SHP77 treated with DMSO at 0.1 percent for 48 hours (cell line): ENCODE measurements around the gene RALGPS1.

ENCODE experiments used
- DNase-seq: peaks from one replicate; lab custom pipeline; 2025; lab: John Stamatoyannopoulos, UW

The RALGPS1 gene

DNA sequence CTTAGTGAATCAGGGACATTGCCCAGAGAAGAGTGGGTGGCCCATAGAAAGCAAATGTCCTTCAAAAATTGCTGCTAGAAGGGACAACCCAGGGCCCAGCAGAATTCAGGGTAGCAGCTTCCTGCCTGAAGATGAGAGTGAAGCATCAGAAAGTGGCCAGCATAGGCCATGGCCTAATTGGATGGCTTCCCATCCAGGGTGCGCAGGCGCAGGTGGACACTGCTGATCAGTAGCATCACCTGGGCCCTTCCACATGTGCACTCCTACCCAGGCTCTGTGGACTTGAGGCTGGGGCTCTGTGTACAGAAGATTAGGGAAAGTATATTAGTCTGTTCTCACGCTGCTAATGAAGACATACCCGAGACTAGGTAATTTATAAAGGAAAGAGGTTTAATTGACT is 291.4 kb downstream of the RALGPS1 start:
- DNase-seq, result no peak

DNA sequence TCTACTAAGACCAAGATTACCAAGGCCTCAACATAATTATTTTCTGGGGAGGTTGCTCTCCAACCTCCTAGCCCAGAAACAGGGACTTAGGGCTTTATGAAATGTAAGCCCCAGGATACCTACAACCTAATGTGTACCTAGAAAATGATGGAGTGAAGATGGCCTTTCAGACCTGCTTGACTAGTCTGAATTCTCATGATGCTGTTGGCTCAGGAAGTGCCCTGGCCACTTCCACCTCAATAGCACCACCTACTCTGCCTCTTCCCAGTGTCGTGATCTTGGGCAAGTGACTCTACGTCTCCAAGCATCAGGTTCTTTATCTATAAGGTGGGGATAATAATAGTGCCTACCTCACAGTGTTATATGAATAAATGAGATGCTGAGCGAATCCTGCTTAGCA is 292.1 kb downstream of the RALGPS1 start:
- no peak for DNase-seq

DNA sequence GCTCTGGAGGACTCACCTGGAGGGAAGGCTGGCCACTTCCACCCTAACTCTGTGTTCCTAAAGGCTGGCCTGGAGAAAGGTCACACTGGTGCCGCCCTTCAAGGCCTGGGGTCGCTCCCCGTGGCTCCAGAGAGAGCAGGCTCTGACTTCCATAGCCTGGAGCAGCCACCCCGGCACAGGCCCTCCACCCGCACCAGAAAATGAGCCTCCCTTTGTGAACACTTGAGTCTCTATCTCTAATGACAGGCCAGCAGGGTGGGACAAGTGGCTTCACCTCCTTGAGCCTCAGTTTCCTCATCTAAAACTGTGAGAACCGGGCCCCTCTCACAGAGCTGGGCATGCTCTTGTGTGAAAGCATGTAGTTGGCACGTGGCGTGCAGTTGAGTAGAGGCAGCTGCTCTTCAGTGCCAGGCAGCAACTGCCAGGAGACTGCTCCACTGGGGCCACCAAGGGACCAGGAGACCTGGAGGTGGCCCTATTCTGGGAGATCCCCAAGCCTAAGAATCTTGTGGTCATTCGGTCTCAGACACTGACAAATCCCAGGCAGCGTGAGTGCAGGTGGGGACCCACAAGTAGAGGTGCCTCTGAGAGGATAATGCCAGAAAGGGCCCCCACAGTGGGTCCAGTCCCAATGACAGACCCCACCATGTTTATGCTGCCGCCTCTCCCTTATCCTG is 293.3 kb downstream of the RALGPS1 start:
- no peak for DNase-seq

DNA sequence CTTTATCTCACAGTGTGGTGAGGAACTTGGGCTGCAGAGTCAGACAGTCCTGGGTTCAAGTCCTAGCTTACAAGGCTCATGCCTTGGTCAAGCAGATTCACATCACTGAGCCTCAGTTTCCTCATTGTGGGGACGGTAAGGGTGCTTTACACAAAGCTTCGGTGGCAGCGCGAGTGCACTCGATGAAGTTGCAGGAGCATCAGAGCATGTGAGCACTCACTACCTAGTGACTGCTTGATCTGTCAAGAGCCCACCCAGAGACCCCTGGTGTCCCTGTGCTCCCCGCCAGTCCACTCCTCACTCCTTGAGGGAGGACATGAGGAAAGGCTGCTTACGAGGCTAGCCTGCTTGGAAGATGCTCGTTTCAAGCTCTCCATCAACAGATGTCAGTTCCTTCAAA is 293.8 kb downstream of the RALGPS1 start:
- no peak for DNase-seq

DNA sequence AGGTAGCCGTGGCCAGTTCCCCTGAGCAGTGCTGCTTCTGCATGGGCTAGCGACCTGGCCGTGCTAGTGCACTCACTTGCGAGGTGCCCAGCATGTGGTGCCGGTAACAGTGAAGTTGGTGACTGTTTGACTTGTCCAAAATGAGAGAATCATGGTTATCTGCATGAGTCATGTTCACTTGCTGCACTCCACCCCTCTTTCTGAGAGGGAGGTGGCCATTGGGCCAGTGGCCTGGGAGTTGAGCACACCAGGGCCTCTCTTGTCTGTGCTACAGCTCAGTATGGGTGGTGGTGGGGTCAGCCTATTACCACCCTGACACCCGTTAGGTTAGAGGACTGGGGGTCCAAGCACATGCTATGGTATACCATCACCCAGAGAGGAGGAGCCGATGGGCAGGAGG is 294.6 kb downstream of the RALGPS1 start:
- DNase-seq, result no peak

DNA sequence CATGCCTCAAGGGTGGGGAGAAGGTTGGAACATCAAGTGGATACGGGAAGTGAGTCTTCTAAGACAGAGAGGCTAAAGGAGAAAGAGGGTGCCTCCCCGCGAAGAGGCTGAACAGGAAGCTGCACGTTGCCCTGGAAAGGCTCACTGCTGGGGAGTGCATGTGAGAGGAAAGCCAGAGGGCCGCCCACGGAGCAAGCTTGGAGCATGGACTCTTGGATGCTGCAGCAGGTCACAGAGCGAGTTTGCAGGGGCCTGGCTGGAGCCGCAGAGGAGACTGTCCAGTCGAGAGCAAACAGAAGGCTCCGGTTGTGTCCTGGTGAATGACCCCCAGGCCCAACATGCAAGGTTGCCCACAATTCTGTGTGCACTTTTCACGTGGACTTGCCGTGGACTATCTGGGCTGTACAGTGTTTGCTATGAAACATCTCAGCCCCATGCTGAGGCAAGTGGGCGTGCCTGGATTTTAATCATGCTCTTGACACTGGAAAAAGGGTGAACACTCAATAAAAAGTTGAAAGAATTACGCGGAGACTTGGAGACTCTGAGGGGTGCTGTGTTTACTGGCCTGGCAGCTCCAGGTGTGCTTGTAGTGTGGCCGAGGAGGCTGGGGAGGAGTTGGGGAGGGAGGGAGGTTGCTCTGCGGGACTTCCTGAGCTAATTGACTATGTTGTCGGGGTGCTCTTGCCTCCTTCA is 295.5 kb downstream of the RALGPS1 start:
- no peak for DNase-seq

DNA sequence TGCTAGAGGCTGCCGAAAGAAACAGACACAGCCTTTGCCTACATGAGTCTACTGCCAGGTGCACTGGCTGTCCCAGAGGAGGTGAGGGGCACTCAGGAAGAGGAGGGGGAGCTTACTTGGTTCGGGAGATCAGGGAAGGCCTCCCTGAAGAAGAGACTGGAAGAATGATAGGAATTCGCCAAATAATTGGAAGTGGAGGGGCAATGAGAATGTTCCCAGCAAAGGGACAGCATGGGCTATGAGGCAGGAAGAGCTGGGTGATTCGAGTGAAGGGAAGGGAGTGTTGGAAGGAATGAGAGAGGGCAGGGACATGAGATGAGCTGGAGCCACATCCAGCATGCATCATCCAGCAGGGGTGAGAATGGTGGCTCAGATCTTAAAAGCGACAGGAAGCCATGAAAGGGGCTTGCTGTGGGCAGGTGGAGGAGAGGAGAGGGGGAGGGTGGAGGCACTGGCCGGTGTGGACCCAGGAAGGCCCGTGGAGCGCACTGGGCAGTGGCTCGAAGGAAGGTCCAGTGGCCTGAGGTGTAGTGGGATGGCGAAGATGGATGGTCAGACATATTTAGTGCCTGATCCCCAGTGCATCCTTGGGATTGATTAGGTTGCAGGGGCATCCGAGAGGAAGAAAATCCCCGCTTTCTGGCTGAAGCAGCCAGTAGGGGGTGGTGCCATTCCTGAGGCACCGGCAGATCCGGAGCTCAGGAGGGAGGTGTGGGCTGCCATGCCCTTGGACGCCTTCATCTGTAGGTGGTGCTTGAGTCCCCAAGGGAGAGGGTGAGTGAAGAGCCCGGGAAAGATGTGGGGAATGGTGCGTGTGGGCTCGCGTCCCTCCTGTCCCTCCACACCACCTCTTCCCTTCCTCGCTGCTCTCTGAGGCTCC is 296.5 kb downstream of the RALGPS1 start:
- DNase-seq, result no peak

DNA sequence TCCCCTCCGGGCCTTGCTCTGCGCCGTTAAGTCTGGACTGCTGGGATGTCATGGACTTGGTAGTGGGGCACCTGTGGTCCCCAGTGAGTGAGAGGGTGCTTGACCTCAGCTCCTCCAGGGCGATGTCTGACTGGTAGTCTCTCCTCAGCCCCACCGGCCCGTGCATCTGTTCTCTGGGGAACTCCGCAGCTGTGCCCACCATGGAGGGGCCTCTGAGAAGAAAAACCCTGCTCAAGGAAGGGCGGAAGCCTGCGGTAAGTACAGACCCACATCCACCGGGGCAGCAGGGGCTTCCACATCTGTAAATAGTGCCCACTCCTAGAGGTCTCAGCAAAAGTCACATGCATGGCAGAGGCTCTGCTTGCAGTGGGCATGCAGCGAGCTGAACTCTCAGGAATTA is 297.4 kb downstream of the RALGPS1 start:
- DNase-seq, result no peak

DNA sequence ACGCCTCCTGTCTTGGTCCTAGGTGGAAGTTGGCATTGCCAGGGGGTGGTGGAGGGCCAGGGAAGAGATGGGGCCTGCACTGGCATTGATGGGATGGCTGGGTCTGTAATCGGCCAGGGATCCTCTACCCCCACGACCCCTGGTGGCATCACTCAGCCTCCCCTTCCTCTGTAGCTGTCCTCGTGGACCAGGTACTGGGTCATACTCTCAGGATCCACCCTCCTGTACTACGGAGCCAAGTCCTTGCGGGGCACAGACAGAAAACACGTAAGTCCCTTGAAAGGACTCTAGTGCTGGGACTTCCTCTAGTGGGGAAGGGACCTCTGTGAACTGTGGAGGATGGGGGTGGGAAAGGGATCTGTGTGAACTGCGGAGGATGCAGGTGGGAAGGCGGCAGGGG is 297.9 kb downstream of the RALGPS1 start:
- no peak for DNase-seq

DNA sequence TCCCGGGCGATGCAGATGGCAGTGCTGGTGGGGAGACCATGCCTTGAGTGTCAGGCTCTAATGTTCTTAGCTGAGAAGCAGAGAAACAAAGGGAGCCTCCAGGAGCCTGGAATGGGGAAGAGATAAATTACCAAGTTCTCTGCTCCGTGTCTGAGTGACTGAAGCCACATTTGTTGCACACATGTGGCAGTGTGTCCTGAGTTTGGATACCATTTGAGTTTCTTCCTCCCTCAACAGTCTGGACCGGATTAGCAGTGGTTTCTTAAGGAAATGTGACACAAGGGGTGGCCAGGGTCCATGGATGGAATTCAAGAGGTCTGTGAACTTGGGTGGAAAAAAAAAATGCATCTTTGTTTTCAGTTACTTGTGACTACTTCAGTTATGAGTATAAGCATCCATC is 299.3 kb downstream of the RALGPS1 start:
- no peak for DNase-seq

DNA sequence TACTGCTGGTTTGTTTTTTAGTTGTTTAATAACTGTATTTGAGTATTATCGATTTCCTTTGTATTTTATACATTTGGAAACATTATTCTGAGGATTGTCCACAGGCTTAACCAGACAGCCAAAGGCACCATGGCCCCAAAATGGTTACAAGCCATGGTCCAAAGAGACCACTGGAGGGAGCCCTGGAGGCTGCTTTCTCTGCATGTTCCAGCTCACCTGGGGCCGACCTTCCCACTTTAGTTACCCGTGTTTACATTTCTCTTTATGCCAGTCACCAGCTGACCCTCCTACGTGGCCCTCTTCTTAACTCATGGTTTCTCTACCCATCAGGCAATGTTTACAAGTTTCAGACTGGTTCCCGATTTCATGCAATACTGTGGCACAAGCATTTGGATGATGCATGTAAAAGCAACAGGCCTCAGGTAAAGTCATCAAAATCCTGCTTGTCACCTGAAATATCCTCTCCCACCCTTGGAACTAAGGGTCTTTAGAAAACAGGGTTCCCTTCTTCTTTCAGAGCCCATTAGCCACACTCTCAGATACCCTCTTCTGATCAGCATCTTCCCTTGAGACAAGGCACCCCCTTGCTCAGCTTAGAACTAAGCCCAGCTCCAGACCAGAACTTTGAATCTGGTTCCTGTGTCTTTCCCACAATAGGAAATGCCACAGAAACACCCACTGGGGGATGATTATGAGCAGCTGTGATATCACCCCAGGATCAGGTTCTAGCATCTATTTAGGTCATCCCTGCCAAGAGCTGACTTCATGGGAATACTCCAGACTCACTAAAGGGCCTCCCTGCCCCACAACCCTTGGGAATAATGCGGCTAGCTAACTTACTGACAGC is 300.1 kb downstream of the RALGPS1 start:
- peak; percentile 25 for DNase-seq

DNA sequence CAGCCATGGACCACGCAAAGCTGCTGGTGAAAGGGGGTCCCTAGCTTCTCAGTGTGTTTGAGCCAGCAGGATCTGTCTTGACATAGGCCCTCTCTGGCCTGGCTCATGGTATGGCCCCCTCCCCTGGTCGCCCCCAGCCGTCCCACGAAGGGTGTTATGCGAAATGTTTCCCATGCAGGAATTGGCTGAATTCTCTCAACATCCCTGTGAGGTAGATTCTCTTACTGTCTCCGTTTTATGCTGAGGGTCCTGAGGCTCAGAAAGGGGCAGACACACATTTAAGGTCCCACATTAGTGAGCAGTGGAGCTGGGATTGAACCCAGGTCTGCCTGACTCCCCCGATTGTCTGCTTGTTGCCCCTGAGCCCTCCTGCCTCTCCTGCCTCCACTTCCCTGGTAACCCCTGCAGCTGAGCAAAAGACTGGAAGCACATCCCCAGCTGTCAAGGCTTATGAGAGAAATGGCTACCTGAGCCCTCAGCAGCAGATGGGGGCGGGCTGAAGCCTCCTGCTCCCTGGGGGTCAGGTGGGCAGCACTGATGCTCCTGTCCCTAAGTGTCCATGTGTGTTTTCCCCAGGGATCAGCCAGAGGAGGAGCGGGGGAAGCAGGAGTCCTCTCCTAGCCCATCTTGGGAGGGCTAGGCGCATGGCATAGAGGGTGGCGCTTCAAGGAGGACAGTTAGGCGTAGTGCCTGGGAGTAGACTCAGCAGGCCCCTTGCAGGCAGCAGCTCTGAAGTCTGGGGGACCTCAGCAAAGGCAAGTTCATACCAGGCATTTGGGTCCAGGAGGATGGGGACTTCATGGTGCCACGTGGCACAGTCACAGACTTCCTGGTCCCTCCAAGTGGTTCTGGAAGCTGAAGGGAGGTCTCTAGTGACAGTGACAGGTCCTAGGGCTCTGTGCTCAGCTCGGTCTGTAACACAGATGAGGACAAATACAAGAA is 301.0 kb downstream of the RALGPS1 start:
- DNase-seq, result no peak

DNA sequence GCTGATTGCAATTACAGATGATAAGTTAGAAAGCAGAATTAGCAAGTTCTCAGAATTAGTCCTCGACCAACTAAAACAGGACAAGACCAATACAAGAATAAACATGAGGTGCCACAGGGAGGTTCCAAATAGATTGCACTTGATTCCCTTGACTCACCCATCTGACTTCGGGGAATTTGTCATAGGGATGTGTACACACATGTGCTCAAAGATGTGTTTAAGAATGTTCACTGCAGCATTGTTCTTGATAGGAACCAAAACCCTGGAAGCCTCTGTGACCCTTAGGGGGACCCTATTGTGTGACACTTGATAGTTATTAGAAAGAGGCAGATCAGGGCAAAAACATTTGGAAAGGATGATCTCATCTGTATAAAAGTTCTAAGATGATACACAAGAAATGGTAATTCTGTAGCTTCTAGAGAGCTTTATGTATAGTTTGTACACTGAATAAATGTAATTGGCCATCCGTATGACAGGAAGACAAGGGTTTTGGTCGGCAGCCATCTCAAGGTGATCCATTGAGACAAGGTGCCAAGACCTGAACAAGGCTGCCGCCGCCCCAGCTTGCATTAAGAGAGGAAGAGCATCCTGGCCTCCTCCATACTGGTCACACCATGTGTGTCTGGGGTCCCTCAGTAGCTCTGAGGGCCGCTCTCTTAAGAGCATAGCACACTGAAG is 301.8 kb downstream of the RALGPS1 start:
- DNase-seq, result no peak

DNA sequence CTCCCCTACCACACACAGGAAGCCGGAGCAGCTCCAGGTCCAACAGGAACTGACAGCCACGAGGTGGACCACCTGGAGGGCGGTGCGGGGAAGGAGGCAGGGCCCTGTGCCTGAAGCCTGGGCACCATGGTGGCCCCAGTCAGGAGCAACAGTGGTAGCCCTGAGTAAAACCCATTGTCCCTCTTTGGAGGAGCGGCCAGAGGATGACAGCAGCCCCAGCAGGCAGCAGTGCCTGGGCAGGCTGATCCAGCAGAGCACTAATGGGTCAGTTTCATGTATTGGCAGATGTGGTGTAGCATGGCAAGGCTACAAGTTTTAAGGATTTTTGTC is 302.3 kb downstream of the RALGPS1 start:
- DNase-seq, result no peak

DNA sequence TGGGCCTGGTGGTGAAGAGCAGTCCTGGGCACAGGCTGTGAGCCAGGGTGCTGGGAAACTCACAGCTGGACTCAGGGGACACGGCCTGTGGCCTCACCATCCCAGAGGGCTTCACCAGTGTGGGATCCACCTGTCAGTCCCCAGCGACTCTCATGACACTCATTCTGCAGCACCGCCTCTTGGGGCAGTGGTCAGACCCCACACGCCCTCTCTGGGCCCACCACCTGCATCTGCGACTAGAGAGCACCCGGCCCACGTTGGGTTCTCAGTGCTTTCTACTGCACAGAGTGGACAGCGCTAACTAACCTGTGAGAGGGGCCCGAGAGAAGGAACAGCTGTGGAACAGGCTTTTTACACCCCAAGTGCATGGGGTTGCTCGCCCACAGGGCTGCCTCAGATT is 304.2 kb downstream of the RALGPS1 start:
- DNase-seq, result no peak

DNA sequence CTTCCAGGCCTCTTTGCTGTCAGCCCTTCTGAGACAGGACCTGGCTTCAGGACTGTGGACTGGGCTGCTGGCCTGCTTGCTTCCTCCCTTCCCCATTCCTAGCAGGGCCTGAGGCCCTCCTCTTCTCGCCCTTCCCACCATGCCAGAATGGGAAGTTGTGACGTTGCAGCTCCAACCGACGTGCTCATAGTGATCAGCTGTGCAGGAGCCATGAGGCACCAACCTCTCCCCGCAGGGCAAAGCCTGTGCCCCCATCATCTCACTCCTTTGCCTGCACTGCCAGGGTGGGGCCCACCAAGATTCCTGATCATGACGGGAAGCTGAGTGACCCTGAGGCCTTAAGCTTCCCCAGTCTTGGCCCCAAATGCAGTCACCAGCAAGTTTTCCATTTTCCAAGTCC is 304.9 kb downstream of the RALGPS1 start:
- no peak for DNase-seq

DNA sequence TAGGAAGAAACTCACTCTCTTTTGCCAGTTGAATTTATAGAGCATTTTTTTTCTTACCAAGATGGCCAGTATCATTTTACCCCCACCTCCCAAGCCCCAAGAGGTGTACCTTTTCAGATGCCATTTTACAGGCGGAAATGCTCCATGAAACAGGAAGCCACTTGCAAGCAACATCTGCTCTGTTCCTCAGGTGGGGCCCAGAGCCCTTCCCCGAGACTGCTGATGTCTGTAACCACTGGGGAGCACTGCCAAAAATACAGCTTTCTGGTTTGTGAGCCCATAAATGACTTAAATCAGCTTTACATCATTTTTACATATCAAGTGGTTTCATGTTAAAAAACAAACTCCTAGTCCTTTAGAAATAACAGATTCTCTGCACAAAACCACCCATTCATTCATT is 307.1 kb downstream of the RALGPS1 start:
- DNase-seq, result no peak

DNA sequence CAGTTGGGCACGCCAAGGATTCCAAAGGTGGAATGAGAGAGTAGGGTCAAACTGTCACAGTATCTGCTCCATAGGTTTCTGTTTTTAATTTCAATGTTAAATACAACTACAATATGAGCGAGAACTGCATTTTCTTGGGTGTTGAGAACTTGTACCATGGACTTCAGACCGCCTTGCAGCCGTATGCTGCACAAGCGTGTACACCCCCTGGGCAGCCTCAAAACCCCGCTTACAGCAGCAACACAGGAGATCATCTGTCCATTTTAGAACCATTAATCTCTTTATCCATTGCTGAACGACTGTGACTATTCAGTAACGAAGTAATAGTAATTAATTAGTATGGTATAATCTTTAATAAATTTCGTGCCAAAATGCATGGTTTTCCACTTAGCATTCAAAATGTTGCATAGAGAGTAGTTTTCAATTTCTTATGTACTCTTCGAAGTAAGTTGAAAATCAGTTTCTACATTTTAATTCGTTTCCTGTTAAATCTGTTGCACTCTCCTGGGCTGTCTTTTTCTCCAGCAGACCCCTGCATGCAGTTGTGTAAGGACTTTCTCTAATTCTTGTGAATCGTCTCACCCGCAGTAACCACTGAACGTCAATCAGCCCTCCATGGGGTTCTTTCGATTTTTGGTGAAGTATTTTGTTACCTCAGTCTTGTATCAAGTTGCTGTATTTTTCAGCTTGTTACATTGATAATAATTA is 308.0 kb downstream of the RALGPS1 start:
- DNase-seq, result no peak

DNA sequence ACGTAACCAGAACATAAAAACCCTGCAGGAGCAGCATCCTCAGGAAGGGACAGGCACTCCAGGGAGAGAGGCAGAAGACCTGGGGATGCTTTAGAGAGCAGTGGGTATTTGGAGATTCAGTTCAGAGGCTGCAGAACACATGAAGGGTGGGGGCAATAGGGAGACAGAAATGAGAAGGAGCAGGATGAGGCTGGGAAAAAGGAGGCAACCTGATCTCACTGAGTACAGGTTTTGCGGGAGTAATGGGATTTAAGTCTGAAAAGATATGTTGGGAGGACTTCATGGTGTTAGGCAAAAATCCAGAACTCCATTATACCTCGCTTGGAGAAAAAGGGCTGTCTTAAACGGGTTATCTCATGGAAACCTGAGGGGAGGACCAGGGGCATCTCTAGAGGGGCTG is 308.7 kb downstream of the RALGPS1 start:
- DNase-seq, result no peak

DNA sequence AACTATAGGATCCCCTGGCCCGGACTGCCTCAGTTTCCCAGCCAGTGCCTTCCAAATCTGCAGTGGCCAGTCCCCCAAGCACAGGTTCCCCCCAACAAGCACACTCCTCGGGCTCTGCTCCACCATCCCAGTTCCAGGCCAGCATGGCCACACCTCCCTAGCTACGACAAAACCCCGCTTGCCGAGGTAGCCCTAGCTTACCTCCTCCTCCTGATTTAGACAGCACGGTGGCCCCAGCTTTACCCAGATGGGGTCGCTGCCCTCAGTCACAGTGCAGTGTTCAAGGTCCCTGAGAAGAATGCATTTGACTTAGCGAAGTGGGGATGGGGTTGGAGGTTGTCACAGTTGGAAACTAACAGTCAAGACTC is 309.2 kb downstream of the RALGPS1 start:
- DNase-seq, result no peak
